ENCODE data around the gene VAC14. TPM values are rescaled to one million over a fixed set of nuclear protein-coding genes. Genes with fewer than 3 reads are reported as not detected.

VAC14 gene
- total and polyA plus RNA-seq, 2 experiments from 2014 or later, result 42.3 to 77.7 TPM

- Histone ChIP-seq H3K79me2 (replicated peaks; ENCODE audit: insufficient read depth) (no peaks in the 10 kb centered on the region), H3K4me1 (ENCODE audit: insufficient read depth) (peaks cover 7% of the 10 kb centered on the region; the same call in 1 of the 2 replicates), H4K20me1 (replicated peaks; ENCODE audit: insufficient read depth) (no peaks in the 10 kb centered on the region), H3K36me3 (ENCODE audit: insufficient read depth) (no peaks in the 10 kb centered on the region), H3F3A (replicated peaks; ENCODE audit: low read depth) (no peaks in the 10 kb centered on the region), H3K4me2 (no peak overlapping the region), H2AFZ (no peak overlapping the region), H3K4me3 (no peak overlapping the region), H3K27me3 (ENCODE audit: insufficient read depth) (no peaks in the 10 kb centered on the region), H3K27ac (ENCODE audit: low read depth) (0 out of 2 replicates have a peak overlapping the region, but pooled peaks have one; percentile 59), H3K9me2 (ENCODE audit: insufficient read depth) (no peaks in the 10 kb centered on the region)
- Mint-ChIP-seq H3K27ac (no peak overlapping the region), H3K4me1 (peaks cover 46% of the 10 kb centered on the region), H3K9me3 (no peaks in the 10 kb centered on the region; the same call in 2 of the 3 replicates), H3K4me3 (no peak overlapping the region), H3K36me3 (ENCODE audit: low read depth) (no peaks in the 10 kb centered on the region; the same call in 2 of the 3 replicates), H3K27me3 (ENCODE audit: insufficient read depth, low read depth, poor library complexity) (peaks cover 26% of the 10 kb centered on the region)
- ATAC-seq (no peak), DNase-seq (ENCODE audit: low spot score) (no peak)
- TF ChIP-seq ZNF331 (CRISPR knock-in tag; IDR thresholded peaks at IDR 0.05; ENCODE audit: low read depth), result no peak
- TF ChIP-seq JUNB (IDR thresholded peaks at IDR 0.05; ENCODE audit: unreplicated experiment), result no peak
- no peak for TF ChIP-seq EZH2 (IDR thresholded peaks at IDR 0.05; ENCODE audit: low read depth, unreplicated experiment)
- TF ChIP-seq STAT1 (IDR thresholded peaks at IDR 0.05; ENCODE audit: unreplicated experiment), result no peak
- no peak for TF ChIP-seq NANOG (IDR thresholded peaks at IDR 0.05; ENCODE audit: borderline replicate concordance)
- no peak for TF ChIP-seq REST (IDR thresholded peaks at IDR 0.05; ENCODE audit: unreplicated experiment)
- no peak for TF ChIP-seq CTCF (conservative IDR thresholded peaks at IDR 0.05; ENCODE audit: low read depth in 2 of 2)
- TF ChIP-seq CREB1 (CRISPR knock-in tag; IDR thresholded peaks at IDR 0.05; ENCODE audit: low read depth), result no peak
- TF ChIP-seq EZH2phosphoT487 (IDR thresholded peaks at IDR 0.05; ENCODE audit: unreplicated experiment), result no peak
- no peak for TF ChIP-seq ZNF114 (CRISPR knock-in tag; IDR thresholded peaks at IDR 0.05)
- no peak for TF ChIP-seq POLR2AphosphoS5 (IDR thresholded peaks at IDR 0.05; ENCODE audit: low read depth)
Measured at GRCh38 chr16:70703835-70704381, 97.0 kb downstream of the VAC14 start.

Measured in GM23338 (cell line).